Heart left ventricle (tissue), 16 donors: ENCODE measurements around the gene JAKMIP1. TPM values are rescaled to one million over a fixed set of nuclear protein-coding genes. Genes with fewer than 3 reads are reported as not detected.

Experiments used
- ATAC-seq, 4 donors: fragments of 200-7000 bp; cut with Tn5 transposase; one replicate each; pipeline ENCODE4 v1.9.1; 2020 to 2022; ENCODE audit warnings: moderate library complexity in 4 of 4, mild to moderate bottlenecking in 3 of 4, moderate number of reproducible peaks in 1 of 4
- DNase-seq, 5 donors: peaks; one replicate each; pipeline ENCODE4 v3.0.0-alpha.2; 2020
- H3K27ac ChIP-seq, 12 donors: fragments of 200-600 bp; sonication (generic) in 4 of 12; one replicate each; pipeline versions ENCODE4 v1.5.0 to v1.8.0; 2016 to 2022; ENCODE audit warnings: mild to moderate bottlenecking in 2 of 12
- H3K27me3 ChIP-seq, 9 donors: fragments of 200-600 bp; sonication (generic) in 2 of 9; one replicate each; pipeline versions ENCODE4 v1.5.1 to v1.8.0; 2016 to 2022; ENCODE audit warnings: mild to moderate bottlenecking in 3 of 9
- H3K36me3 ChIP-seq, 9 donors: fragments of 200-600 bp; sonication (generic) in 2 of 9; one replicate each; pipeline versions ENCODE4 v1.5.0 to v1.8.0; 2018 to 2022; ENCODE audit warnings: mild to moderate bottlenecking in 2 of 9
- H3K4me1 ChIP-seq, 12 donors: fragments of 200-600 bp; sonication (generic) in 4 of 12; one replicate each; pipeline versions ENCODE4 v1.5.0 to v1.8.0; 2016 to 2022; ENCODE audit warnings: mild to moderate bottlenecking in 3 of 12
- H3K4me3 ChIP-seq, 12 donors: fragments of 200-600 bp; sonication (generic) in 4 of 12; one replicate each; pipeline versions ENCODE4 v1.5.0 to v1.8.0; 2017 to 2022; ENCODE audit warnings: mild to moderate bottlenecking in 9 of 12, moderate library complexity in 4 of 12
- H3K9me3 ChIP-seq, 12 donors: fragments of 200-600 bp; sonication (generic) in 4 of 12; one replicate each; pipeline versions ENCODE4 v1.5.0 to v1.8.0; 2016 to 2022; ENCODE audit warnings: mild to moderate bottlenecking in 1 of 12
- CTCF ChIP-seq, 12 donors: fragments of 200-600 bp; sonication (generic) in 4 of 12; IDR thresholded peaks; one replicate each; pipeline versions ENCODE4 v1.5.0 to v1.8.0; 2018 to 2022; ENCODE audit warnings: antibody characterized with exemption in 12 of 12, mild to moderate bottlenecking in 5 of 12
- POLR2A ChIP-seq, 2 donors: fragments of 450-650 bp; IDR thresholded peaks; one replicate each; pipeline ENCODE4 v1.6.1; 2017; ENCODE audit warnings: antibody characterized with exemption in 2 of 2, mild to moderate bottlenecking in 2 of 2, moderate library complexity in 2 of 2
- WGBS, 4 donors: extraction: QIAGEN DNeasy Blood & Tissue Kit in 2 of 4; methylation state at CpG; one replicate each; pipeline versions ENCODE4 v1.1.5 to v1.1.7; 2013 to 2018; 5-methylcytosine and 5-hydroxymethylcytosine counted together
- intact Hi-C, 10 donors: fragments of 100-400 bp; cut with DNase I; formaldehyde crosslinking; loops; one replicate each; pipeline versions ENCODE4 v1.11.1 to v1.14.2; 2022
- polyA plus RNA-seq, 2 donors: library from polyadenylated mRNA; stranded (reverse); fragments of 200-250 nt; gene quantifications; one replicate each; pipeline ENCODE4 v1.2.3, GENCODE V29; 2013
- total RNA-seq, 9 donors: library from RNA; depleted of rRNA in 2 of 9; stranded (reverse); fragments of >200 nt in 2 of 9; fragmentation: NEBNext Ultra II Directional in 3 of 9; extraction: Animal tissue kit (Norgen Biotek cat#: 25700) in 3 of 9; gene quantifications; one replicate each; pipeline versions ENCODE4 v1.1.0 to v1.2.4, GENCODE V29; 2016 to 2023
- donor health status: ischemic (EF 13 %, LVEDD 7.1; RV severe dilation, severe dysfunction).
- donor health status: healthy with polysubstance abuse.
- donor health status: DM: no; HTN: yes; CAD: no.
- donor health status: DM: no; HTN: no; CAD: no.
- donor health status: ischemic (EF 25% LVEDD 6.9; RV normal size, moderate dysfunction).
- donor health status: ischemic (EF 25% LVEDD 5.7; RV mildly dilated, moderate dysfunction).
- donor health status: healthy.
- donor health status: DM: yes; HTN: yes; CAD: no.
- donor health status: ischemic (EF 35%, LVEDD 5.7; RV mildly dilated, moderate dysfunction).
- donor health status: nonischemic (EF 11% LVEDD 7.7; RV severe dilation, severe dysfunction).
- donor health status: DM: yes; HTN: yes; CAD: no.
- donor health status: PGD.
- donor health status: ischemic (EF 29% LVEDD 5.4; RV normal size, mild dysfunction).
- donor health status: nonischemic (EF 23%, LVEDD 6.1; RV moderate dilation, normal function).

Gene JAKMIP1
- total and polyA plus RNA-seq, 11 donors = 0.01 to 0.99 (median 0.23) TPM; not detected in 6

GRCh38 chr4:6179362-6179761, 21.0 kb downstream of the JAKMIP1 start:
- H3K4me3 ChIP-seq = no peak overlapping the region
- peak overlapping the region in 1 of 12 donors; percentile 71 for H3K27ac ChIP-seq
- intact Hi-C loops = no loop called here
- ATAC-seq (no peak), DNase-seq (no peak)
- H3K9me3 ChIP-seq = peaks cover 0 to 16% (median 0%) of the 10 kb centered on the region in 12 donors
- no peaks in the 10 kb centered on the region for H3K4me1 ChIP-seq
- 77 to 92% (median 83%) methylated on average over 1 of the region's 1 CpG for WGBS, 4 donors
- TF ChIP-seq CTCF (IDR thresholded peaks at IDR 0.05) = no peak
- no peak for TF ChIP-seq POLR2A (IDR thresholded peaks at IDR 0.05)
- no peaks in the 10 kb centered on the region for H3K36me3 ChIP-seq
- peaks cover 0 to 47% (median 0%) of the 10 kb centered on the region in 9 donors for H3K27me3 ChIP-seq

- intact Hi-C loops = no loop called here
- WGBS, 4 donors = 65 to 76% (median 70%) methylated on average over 4 of the region's 4 CpGs
- peak overlapping the region in 1 of 12 donors; percentile 32 for H3K27ac ChIP-seq
- H3K27me3 ChIP-seq = peaks cover 0 to 53% (median 0%) of the 10 kb centered on the region in 9 donors
- TF ChIP-seq CTCF (IDR thresholded peaks at IDR 0.05) = no peak
- no peak for TF ChIP-seq POLR2A (IDR thresholded peaks at IDR 0.05)
- DNase-seq = no peak
- H3K36me3 ChIP-seq = no peaks in the 10 kb centered on the region
- H3K4me1 ChIP-seq = no peaks in the 10 kb centered on the region
- H3K4me3 ChIP-seq = no peak overlapping the region
- peaks cover 0 to 16% (median 0%) of the 10 kb centered on the region in 12 donors for H3K9me3 ChIP-seq
- ATAC-seq = no peak
Measured at GRCh38 chr4:6178757-6179156, 21.6 kb downstream of the JAKMIP1 start.

- no peak for ATAC-seq
- DNase-seq = no peak
- Histone ChIP-seq H3K4me1 (no peaks in the 10 kb centered on the region), H3K27me3 (peaks cover 0 to 55% (median 0%) of the 10 kb centered on the region in 9 donors), H3K36me3 (no peaks in the 10 kb centered on the region), H3K4me3 (no peak overlapping the region), H3K9me3 (peaks cover 0 to 16% (median 0%) of the 10 kb centered on the region in 12 donors), H3K27ac (peak overlapping the region in 1 of 12 donors; percentile 25)
- TF ChIP-seq CTCF (IDR thresholded peaks at IDR 0.05) (no peak), POLR2A (IDR thresholded peaks at IDR 0.05) (no peak)
- intact Hi-C loops = no loop called here
- 41 to 49% (median 43%) methylated on average over 8 to 9 of the region's 9 CpGs for WGBS, 4 donors
Measured at GRCh38 chr4:6177587-6178197, 22.7 kb downstream of the JAKMIP1 start.

- intact Hi-C loops = no loop called here
Measured at GRCh38 chr4:6175426-6175825, 24.9 kb downstream of the JAKMIP1 start.

More at GRCh38 chr4:6175426-6175825, 24.9 kb downstream of the JAKMIP1 start:
- no peak for ATAC-seq
- DNase-seq = no peak
- peaks cover 0 to 36% (median 0%) of the 10 kb centered on the region in 9 donors for H3K27me3 ChIP-seq
- H3K4me3 ChIP-seq = no peak overlapping the region
- TF ChIP-seq CTCF (IDR thresholded peaks at IDR 0.05) (no peak), POLR2A (IDR thresholded peaks at IDR 0.05) (no peak)
- H3K9me3 ChIP-seq = peaks cover 0 to 10% (median 0%) of the 10 kb centered on the region in 12 donors
- H3K36me3 ChIP-seq = no peaks in the 10 kb centered on the region
- no peak overlapping the region for H3K27ac ChIP-seq
- no peaks in the 10 kb centered on the region for H3K4me1 ChIP-seq
- 66 to 81% (median 75%) methylated on average over 5 of the region's 5 CpGs for WGBS, 4 donors
